ENCODE results near the gene FRMD4B.

The FRMD4B gene

DNA sequence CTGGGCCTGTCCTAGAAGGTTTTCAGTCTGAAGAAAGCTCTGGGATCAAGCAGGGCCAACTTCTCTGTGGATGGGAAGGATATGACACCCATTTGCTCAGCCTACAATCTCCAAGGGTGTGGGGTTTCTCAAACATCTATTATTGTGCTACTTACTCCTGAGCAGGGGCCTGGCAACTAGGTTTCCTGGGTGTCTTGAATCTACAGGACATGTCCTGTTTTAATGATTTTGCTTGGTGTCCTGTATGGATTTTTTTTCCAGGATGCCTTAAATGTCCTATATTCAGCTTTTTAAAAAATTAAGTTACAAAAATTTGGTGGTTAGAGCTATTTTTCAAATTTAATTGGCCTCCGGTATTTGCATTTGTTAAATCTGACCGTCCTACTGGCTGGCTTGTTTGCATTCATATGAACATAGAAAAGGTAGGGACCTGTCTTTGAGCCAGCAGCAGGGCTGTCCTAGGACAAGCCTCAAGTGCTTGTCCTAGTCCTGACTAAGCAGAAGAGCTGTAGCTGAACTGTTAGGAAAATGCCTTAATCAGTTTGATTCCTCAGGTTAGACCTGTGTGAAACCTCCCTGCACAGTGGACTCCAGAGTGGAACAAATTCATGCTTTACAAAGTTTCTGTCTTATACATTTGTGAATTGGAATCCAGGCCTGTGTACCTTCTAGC is 223.4 kb downstream of the FRMD4B start:
- no peak for DNase-seq (ENCODE audit: low read depth)
- TF ChIP-seq CTCF (IDR thresholded peaks at IDR 0.05; ENCODE audit: insufficient read depth, low read depth, low read length, missing control alignments) = no peak
- no peak overlapping the region for H3K4me3 ChIP-seq (ENCODE audit: low read length)

DNA sequence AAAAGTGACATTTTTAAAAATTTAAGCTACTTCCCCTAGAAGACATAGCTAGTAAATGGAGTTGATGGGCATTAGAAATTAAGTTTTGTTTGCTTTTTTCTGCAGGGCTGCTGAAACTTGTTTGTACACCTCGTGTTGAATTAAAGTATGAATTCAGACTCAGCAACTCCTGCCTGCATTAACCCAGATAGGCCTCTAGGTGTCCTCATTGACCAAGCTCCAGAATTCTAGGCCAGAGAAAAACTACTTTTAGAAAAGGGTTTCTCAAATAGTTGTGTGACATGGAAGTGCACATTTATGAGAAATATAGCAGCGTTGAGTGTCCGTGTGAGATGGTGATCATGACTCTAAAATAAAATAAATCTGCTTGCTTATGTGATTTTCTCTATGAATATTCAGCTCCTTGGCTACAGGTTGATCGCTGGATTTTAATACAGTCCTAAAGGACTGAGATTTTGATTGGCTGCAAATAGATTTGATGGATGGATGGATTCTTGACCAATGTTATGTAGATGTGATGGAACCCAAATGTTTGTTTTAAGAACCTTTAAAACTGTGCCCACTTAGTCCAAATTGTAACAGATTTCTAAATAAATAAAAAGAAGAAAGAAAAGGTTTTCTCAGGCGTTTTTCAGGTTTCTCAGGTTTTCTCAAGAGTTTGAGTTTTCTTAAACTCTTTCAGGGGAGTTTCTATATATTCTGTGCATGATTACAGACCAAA is 224.1 kb downstream of the FRMD4B start:
- no peak overlapping the region for H3K4me3 ChIP-seq (ENCODE audit: low read length)
- DNase-seq (ENCODE audit: low read depth) = peak; percentile 59
- peak; percentile 95 for TF ChIP-seq CTCF (IDR thresholded peaks at IDR 0.05; ENCODE audit: insufficient read depth, low read depth, low read length, missing control alignments)

- H3K4me3 ChIP-seq (ENCODE audit: low read length) = no peak overlapping the region
- no peak for TF ChIP-seq CTCF (IDR thresholded peaks at IDR 0.05; ENCODE audit: insufficient read depth, low read depth, low read length, missing control alignments)
- DNase-seq (ENCODE audit: low read depth) = no peak
Observed at GRCh38 chr3:69160525-69160924, 225.4 kb downstream of the FRMD4B start.

- no peak for TF ChIP-seq CTCF (IDR thresholded peaks at IDR 0.05; ENCODE audit: insufficient read depth, low read depth, low read length, missing control alignments)
- no peak overlapping the region for H3K4me3 ChIP-seq (ENCODE audit: low read length)
- no peak for DNase-seq (ENCODE audit: low read depth)
Observed at GRCh38 chr3:69160107-69160506, 225.8 kb downstream of the FRMD4B start.

DNA sequence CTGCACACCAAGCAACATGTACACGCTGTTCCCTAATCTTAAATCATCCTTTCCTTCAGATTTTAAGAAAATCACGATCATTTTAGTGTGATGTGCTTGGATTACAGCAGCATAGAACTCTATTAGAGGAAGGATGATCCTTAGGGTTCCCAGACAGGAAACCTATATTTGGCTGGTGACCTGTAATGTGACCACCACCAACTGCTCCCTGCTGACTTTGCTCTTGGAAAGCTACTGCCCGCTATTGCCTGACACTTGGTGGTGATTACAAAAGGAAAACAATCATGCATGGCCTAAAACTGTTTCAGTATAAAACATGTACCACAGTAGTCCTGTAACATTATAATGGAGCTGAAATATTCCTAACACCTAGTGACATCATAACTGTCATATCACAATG is 236.3 kb downstream of the FRMD4B start:
- DNase-seq (ENCODE audit: low read depth) = no peak
- no peak for TF ChIP-seq CTCF (IDR thresholded peaks at IDR 0.05; ENCODE audit: insufficient read depth, low read depth, low read length, missing control alignments)
- no peak overlapping the region for H3K4me3 ChIP-seq (ENCODE audit: low read length)

DNA sequence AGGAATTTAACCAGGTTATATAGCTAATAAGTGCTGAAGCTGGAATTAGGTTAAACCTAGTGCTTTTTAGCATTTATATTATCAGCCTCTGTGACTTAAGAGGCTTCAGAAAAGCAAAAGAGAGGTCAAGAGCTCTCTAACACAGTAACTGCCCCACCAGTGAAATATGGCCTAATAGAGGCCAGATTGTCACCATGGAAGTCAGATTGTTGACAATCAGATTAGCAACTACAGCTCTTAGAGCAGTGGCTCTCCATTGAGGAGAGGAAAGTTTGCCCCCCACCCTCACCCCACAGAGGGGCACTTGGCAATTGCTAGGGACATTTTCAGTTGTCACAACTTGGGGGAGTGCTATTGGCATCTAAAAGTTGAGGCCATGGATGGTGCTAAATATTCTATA is 240.2 kb downstream of the FRMD4B start:
- no peak for TF ChIP-seq CTCF (IDR thresholded peaks at IDR 0.05; ENCODE audit: insufficient read depth, low read depth, low read length, missing control alignments)
- DNase-seq (ENCODE audit: low read depth) = no peak
- no peak overlapping the region for H3K4me3 ChIP-seq (ENCODE audit: low read length)

Data from epithelial cell of esophagus (primary cell).